Stimulated activated naive B cell treated with anti-CD40 and anti-IgM and Interleukin-4, amounts not matched to agents 10 μg/mL and 1 μg/mL and 100 μg/mL, for 72 hours (primary cell): ENCODE measurements around the gene BCAS3.

Source experiments
- ATAC-seq, 2 donors: fragments of 150-1000 bp; cut with Tn5 transposase; replicated peaks; 2 replicates each; pipeline ENCODE4 v1.10.0; 2021; ENCODE audit warnings: moderate library complexity in 1 of 2
- DNase-seq: peaks from one replicate; pipeline ENCODE4 v3.0.0; 2021
- H3K27ac Mint-ChIP-seq: one replicate; pipeline ENCODE4 v1.8.0; 2022; ENCODE audit warnings: mild to moderate bottlenecking, mixed read lengths
- H3K27me3 Mint-ChIP-seq, 2 donors: one replicate each; pipeline ENCODE4 v1.8.0; 2022; ENCODE audit warnings: mixed read lengths in 2 of 2
- H3K36me3 Mint-ChIP-seq, 2 donors: one replicate each; pipeline ENCODE4 v1.8.0; 2022; ENCODE audit warnings: mixed read lengths in 2 of 2, mild to moderate bottlenecking in 1 of 2
- H3K4me1 Mint-ChIP-seq, 2 donors: one replicate each; pipeline ENCODE4 v1.8.0; 2022; ENCODE audit warnings: mixed read lengths in 2 of 2, mild to moderate bottlenecking in 1 of 2
- H3K4me3 Mint-ChIP-seq, 2 donors: one replicate each; pipeline ENCODE4 v1.8.0; 2022; ENCODE audit warnings: mild to moderate bottlenecking in 2 of 2, mixed read lengths in 2 of 2, moderate library complexity in 1 of 2
- H3K9me3 Mint-ChIP-seq, 2 donors: one replicate each; pipeline ENCODE4 v1.8.0; 2022; ENCODE audit warnings: mixed read lengths in 2 of 2, mild to moderate bottlenecking in 1 of 2

Gene BCAS3

GRCh38 chr17:61442136-61442775 lies 764.6 kb downstream of the BCAS3 start:
- Mint-ChIP-seq H3K4me1 (peaks cover 0 to 3% of the 10 kb centered on the region in 2 donors), H3K4me3 (no peak overlapping the region), H3K27me3 (peaks cover 60 to 83% of the 10 kb centered on the region in 2 donors), H3K27ac (no peak overlapping the region), H3K36me3 (peaks cover 3 to 7% of the 10 kb centered on the region in 2 donors), H3K9me3 (peaks cover 7 to 10% of the 10 kb centered on the region in 2 donors)
- ATAC-seq: no peak
- no peak for DNase-seq
